ENCODE data around the gene HPCAL1. TPM values are rescaled to one million over a fixed set of nuclear protein-coding genes. Genes with fewer than 3 reads are reported as not detected.

The HPCAL1 gene
- total RNA-seq, 1 donor from 2014 or later, result 15.9 TPM

DNA sequence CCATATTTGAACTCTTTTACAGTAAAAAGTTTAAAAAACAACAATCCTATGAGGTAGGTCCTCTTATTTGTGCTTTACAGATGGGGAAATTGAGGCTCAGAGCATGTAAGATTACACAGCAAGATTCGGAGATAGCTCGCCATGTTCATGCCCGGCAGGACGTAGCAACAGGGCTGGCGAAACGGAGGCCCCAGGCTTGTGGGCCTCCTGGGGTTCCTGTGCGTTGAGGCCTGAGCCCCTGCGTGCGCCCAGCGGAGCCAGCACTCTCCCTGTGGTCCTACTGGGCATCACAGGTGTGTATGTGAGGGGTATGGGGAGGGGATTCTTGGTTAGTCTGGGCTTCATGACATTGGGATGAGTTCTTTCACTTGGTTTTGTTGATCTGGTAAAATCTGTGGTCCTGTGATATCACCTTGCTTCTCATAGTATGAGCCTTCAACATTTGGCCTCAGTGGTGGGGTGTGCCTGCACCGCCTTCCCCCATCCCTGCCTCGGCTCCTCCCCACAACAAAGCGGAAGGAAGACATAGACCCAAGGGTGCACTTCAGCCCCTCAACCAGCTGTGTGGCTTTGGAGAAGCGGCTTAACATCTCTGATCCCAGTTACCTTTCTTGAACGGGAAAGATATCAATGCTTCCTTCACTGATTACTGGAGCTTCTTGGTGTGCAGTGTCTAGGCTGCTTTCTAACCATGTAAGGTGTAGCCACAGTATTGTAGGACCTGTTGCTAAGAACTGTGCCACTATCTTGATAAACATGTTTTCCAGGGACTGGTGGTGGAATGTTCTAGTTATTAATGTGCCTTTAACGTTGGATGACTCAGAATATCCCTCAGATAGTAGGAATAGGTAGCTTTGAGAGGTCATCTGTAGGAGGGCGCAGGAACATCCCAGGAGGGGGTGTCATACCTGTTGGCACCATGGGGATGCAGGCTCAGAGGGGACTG lies 37.2 kb downstream of the HPCAL1 start:
- no peak for DNase-seq
- POLR2A ChIA-PET, result no interaction called here
- Mint-ChIP-seq H3K4me3 (no peak overlapping the region), H3K27ac (no peak overlapping the region), H3K4me1 (peaks cover 36% of the 10 kb centered on the region), H3K9me3 (no peaks in the 10 kb centered on the region), H3K36me3 (ENCODE audit: low read depth) (peaks cover 18% of the 10 kb centered on the region), H3K27me3 (no peaks in the 10 kb centered on the region)
- intact Hi-C loops (cut with micrococcal nuclease), result no loop called here
- CTCF ChIA-PET, result no interaction called here
- ATAC-seq (ENCODE audit: low read depth), result no peak
- TF ChIP-seq, protein P1, sequence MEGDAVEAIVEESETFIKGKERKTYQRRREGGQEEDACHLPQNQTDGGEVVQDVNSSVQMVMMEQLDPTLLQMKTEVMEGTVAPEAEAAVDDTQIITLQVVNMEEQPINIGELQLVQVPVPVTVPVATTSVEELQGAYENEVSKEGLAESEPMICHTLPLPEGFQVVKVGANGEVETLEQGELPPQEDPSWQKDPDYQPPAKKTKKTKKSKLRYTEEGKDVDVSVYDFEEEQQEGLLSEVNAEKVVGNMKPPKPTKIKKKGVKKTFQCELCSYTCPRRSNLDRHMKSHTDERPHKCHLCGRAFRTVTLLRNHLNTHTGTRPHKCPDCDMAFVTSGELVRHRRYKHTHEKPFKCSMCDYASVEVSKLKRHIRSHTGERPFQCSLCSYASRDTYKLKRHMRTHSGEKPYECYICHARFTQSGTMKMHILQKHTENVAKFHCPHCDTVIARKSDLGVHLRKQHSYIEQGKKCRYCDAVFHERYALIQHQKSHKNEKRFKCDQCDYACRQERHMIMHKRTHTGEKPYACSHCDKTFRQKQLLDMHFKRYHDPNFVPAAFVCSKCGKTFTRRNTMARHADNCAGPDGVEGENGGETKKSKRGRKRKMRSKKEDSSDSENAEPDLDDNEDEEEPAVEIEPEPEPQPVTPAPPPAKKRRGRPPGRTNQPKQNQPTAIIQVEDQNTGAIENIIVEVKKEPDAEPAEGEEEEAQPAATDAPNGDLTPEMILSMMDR (IDR thresholded peaks at IDR 0.05), result no peak

DNA sequence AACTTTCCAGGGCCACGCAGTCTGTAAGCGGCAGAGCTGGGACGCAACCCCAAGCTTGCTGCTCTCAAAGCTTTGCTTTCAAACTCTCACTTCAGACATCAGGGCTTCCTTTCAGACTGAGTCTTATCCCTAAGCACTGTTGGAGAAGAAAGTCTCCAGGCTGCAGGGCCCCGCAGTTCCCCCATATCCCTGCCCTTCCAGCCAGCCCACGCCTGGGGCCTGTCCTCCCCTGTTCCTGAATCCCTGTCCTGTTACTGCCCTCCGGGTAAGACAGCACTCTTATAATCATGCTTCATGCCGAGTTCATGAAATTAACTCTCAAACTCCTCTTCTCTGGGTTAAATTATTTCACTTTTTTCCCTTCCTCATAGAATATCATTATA lies 37.9 kb downstream of the HPCAL1 start:
- no peaks in the 10 kb centered on the region for H3K9me3 Mint-ChIP-seq
- intact Hi-C loops (cut with micrococcal nuclease), result no loop called here
- DNase-seq, result no peak
- TF ChIP-seq, protein P1 (IDR thresholded peaks at IDR 0.05), result no peak
- H3K27ac Mint-ChIP-seq, result no peak overlapping the region
- peaks cover 14% of the 10 kb centered on the region for H3K36me3 Mint-ChIP-seq (ENCODE audit: low read depth)
- ChIA-PET POLR2A (no interaction called here), CTCF (no interaction called here)
- ATAC-seq (ENCODE audit: low read depth), result no peak
- no peaks in the 10 kb centered on the region for H3K27me3 Mint-ChIP-seq
- peaks cover 38% of the 10 kb centered on the region for H3K4me1 Mint-ChIP-seq
- no peak overlapping the region for H3K4me3 Mint-ChIP-seq

DNA sequence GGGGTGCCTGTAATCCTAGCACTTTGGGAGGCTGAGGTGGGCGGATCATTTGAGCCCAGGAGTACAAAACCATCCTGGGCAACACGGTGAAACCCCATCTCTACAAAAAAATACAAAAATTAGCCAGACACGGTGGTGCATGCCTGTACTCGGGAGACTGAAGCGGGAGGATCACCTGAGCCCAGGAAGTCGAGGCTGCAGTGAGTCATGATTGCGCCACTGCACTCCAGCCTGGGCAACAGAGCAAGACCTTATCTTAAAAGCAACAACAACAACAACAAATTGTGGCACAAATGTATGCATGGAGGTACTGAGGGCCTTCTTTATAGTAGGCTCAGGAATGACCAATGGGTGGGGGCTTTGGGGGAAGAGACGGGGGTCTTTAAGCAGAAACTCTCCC lies 38.5 kb downstream of the HPCAL1 start:
- Mint-ChIP-seq H3K9me3 (no peaks in the 10 kb centered on the region), H3K27me3 (no peaks in the 10 kb centered on the region), H3K27ac (no peak overlapping the region), H3K4me1 (peaks cover 44% of the 10 kb centered on the region), H3K4me3 (no peak overlapping the region), H3K36me3 (ENCODE audit: low read depth) (peaks cover 12% of the 10 kb centered on the region)
- TF ChIP-seq, protein P1 (IDR thresholded peaks at IDR 0.05), result no peak
- ChIA-PET POLR2A (no interaction called here), CTCF (no interaction called here)
- DNase-seq, result no peak
- intact Hi-C loops (cut with micrococcal nuclease), result no loop called here
- ATAC-seq (ENCODE audit: low read depth), result no peak

DNA sequence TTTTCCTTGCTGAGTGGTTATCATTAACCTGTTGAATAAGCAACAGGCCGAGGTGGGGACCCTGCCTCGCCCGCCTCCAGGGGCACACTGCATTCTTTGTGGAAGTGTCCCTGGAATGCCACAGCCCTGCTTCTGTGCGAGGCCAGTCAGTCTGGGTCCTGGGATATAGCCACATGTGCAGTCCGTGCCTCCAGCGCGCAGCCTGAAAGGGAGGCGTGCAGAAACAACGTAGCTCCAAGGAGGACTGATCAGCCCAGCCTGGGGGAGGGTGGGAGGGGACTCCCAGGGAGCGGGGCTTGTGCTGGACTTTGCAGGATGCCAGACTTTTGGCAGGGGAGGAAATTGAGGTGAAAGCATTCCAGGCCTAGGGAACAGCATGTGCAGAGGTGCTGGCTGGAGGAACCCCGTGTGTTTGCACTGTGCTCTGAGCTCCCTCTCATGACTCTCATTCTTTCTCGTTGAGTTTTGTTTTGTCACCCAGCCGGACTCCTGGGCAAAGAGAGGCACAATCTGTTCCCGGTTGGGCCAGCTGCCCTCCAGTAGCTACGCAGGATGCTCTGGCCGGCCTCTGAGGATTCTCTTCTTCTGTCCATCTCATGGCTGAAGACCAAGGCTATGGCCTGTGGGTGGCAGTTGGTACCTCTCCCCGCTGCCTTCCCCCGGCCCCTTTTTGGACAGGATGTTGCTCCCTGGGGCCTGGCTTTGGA lies 39.7 kb downstream of the HPCAL1 start:
- POLR2A ChIA-PET, result no interaction called here
- H3K27me3 Mint-ChIP-seq, result no peaks in the 10 kb centered on the region
- DNase-seq (no peak), ATAC-seq (ENCODE audit: low read depth) (no peak)
- H3K36me3 Mint-ChIP-seq (ENCODE audit: low read depth), result peaks cover 12% of the 10 kb centered on the region
- TF ChIP-seq, protein P1 (IDR thresholded peaks at IDR 0.05), result no peak
- H3K9me3 Mint-ChIP-seq, result no peaks in the 10 kb centered on the region
- H3K27ac Mint-ChIP-seq, result no peak overlapping the region
- H3K4me3 Mint-ChIP-seq, result no peak overlapping the region
- peaks cover 49% of the 10 kb centered on the region for H3K4me1 Mint-ChIP-seq
- intact Hi-C loops (cut with micrococcal nuclease), result no loop called here
- CTCF ChIA-PET, result interaction anchor here (1.9 kb wide), 1 partner anchor 93 kb away, joined by 5 read pairs; no protein-coding TSS in a partner anchor

DNA sequence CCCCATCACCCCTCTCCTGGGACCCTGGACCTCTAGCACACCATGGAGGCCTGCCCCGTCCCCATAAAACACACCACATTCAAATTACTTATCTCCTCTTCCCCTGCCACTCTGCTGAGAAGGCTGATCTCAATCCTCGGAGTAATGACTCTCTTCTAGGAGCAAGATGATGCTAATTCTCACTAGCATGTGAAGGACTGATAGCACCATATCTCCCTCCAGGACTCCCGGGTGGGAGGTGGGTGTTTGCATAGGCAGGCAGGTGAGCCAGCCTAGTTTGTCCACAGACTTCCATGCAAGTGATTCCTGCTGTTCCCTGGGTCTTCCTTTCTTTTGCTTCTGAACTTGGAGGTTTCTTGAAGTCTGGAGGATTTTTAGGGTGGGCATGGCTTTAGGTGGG lies 40.5 kb downstream of the HPCAL1 start:
- Mint-ChIP-seq H3K27ac (no peak overlapping the region), H3K4me3 (no peak overlapping the region), H3K36me3 (ENCODE audit: low read depth) (peaks cover 7% of the 10 kb centered on the region), H3K27me3 (no peaks in the 10 kb centered on the region), H3K4me1 (peaks cover 48% of the 10 kb centered on the region), H3K9me3 (no peaks in the 10 kb centered on the region)
- ChIA-PET POLR2A (no interaction called here), CTCF (interaction anchor here (1.9 kb wide), 1 partner anchor 92 kb away, joined by 5 read pairs; no protein-coding TSS in a partner anchor)
- ATAC-seq (ENCODE audit: low read depth) (no peak), DNase-seq (no peak)
- TF ChIP-seq, protein P1 (IDR thresholded peaks at IDR 0.05), result no peak
- intact Hi-C loops (cut with micrococcal nuclease), result no loop called here

All from activated B cell treated with CpG ODN at 0.5 μM for 24 hours (primary cell).